GM12878 (cell line): ENCODE results near the gene ERN2. TPM values are rescaled to one million over a fixed set of nuclear protein-coding genes. Genes with fewer than 3 reads are reported as not detected.

Experiments used
- BCL11A ChIP-seq: IDR thresholded peaks from 2 replicates; pipeline ENCODE4 v1.6.1; 2011; ENCODE audit warnings: low read depth, low read length
- CREM ChIP-seq: IDR thresholded peaks from 2 replicates; pipeline ENCODE4 v1.6.1; 2014; ENCODE audit warnings: antibody characterized with exemption, low read depth
- CUX1 ChIP-seq: IDR thresholded peaks from 2 replicates; pipeline ENCODE4 v1.6.1; 2012; ENCODE audit warnings: improper control_type of control experiment, low read depth, low read length; ENCODE audit not compliant: insufficient replicate concordance
- E4F1 ChIP-seq: fragments of 450-650 bp; IDR thresholded peaks from 2 replicates; pipeline ENCODE4 v1.6.1; 2018; ENCODE audit warnings: borderline replicate concordance, mild to moderate bottlenecking; ENCODE audit not compliant: partially characterized antibody
- EP300 ChIP-seq, 2 experiments: fragments of 150-350 bp in 1 of 2; IDR thresholded peaks; 2 replicates each; pipeline ENCODE4 v1.6.1; 2011 to 2012; ENCODE audit warnings: low read depth in 2 of 2, low read length in 2 of 2, borderline replicate concordance in 1 of 2, improper control_type of control experiment in 1 of 2, inconsistent platforms in 1 of 2; ENCODE audit not compliant: control insufficient read depth in 1 of 2
- ESRRA ChIP-seq: IDR thresholded peaks from 2 replicates; pipeline ENCODE4 v1.6.1; 2012; ENCODE audit warnings: mild to moderate bottlenecking, low read length, improper control_type of control experiment
- FOS ChIP-seq: IDR thresholded peaks from 3 replicates; pipeline ENCODE4 v1.6.1; 2011; ENCODE audit warnings: borderline replicate concordance; ENCODE audit not compliant: insufficient read length; ENCODE audit errors: extremely low read depth
- FOXK2 ChIP-seq: fragments of 450-650 bp; IDR thresholded peaks from 2 replicates; pipeline ENCODE4 v1.6.1; 2017; ENCODE audit warnings: mild to moderate bottlenecking, moderate library complexity
- FOXM1 ChIP-seq: IDR thresholded peaks from 2 replicates; pipeline ENCODE4 v1.6.1; 2012; ENCODE audit warnings: low read depth, mild to moderate bottlenecking, inconsistent platforms, low read length, moderate library complexity
- NR2F1 ChIP-seq: fragments of 450-650 bp; conservative IDR thresholded peaks from 2 replicates; pipeline ENCODE4 v1.6.1; 2017; ENCODE audit warnings: mild to moderate bottlenecking
- PKNOX1 ChIP-seq: fragments of 450-650 bp; IDR thresholded peaks from 2 replicates; pipeline ENCODE4 v1.6.1; 2016; ENCODE audit warnings: mild to moderate bottlenecking
- PML ChIP-seq: IDR thresholded peaks from 2 replicates; pipeline ENCODE4 v1.6.1; 2012; ENCODE audit warnings: low read length, inconsistent platforms
- RFX5 ChIP-seq: IDR thresholded peaks from 2 replicates; pipeline ENCODE4 v1.6.1; 2011; ENCODE audit warnings: low read depth, low read length, improper control_type of control experiment
- SMAD1 ChIP-seq: fragments of 450-650 bp; IDR thresholded peaks from 2 replicates; pipeline ENCODE4 v1.6.1; 2018; ENCODE audit warnings: mild to moderate bottlenecking, low read depth; ENCODE audit not compliant: partially characterized antibody
- SMARCA5 ChIP-seq: fragments of 450-650 bp; IDR thresholded peaks from 2 replicates; pipeline ENCODE4 v1.6.1; 2017; ENCODE audit warnings: mild to moderate bottlenecking
- SP1 ChIP-seq: IDR thresholded peaks from one replicate; pipeline ENCODE4 v1.6.1; 2011; ENCODE audit warnings: low read depth, low read length
- TCF3 ChIP-seq: IDR thresholded peaks from 2 replicates; pipeline ENCODE4 v1.6.1; 2012; ENCODE audit warnings: low read depth, mild to moderate bottlenecking, low read length, borderline replicate concordance; ENCODE audit not compliant: insufficient read depth
- ZNF24 ChIP-seq: fragments of 450-650 bp; IDR thresholded peaks from 2 replicates; pipeline ENCODE4 v1.6.1; 2017; ENCODE audit warnings: antibody characterized with exemption, mild to moderate bottlenecking
- polyA plus RNA-seq, 11 experiments: library from polyadenylated mRNA; depleted of rRNA in 4 of 11; unstranded in 6 of 11; stranded (reverse) in 5 of 11; fragments of >200 nt; fragmentation: Nextera tagmentation in 4 of 11; fragmentation: Illumina TruSeq in 1 of 11; extraction: Ambion mirVana in 4 of 11; extraction: Trizol in 1 of 11; gene quantifications; 1 replicate in 1 of 11; 2 replicates in 10 of 11; pipeline versions ENCODE4 v1.2.1 to v1.2.3, GENCODE V29; 2011 to 2016; ENCODE audit warnings: inconsistent platforms in 2 of 11, missing spikeins in 2 of 11, low read depth in 1 of 11
- total RNA-seq, 4 experiments: library from RNA; depleted of rRNA in 3 of 4; stranded (reverse); fragments of >200 nt in 3 of 4; fragmentation: Illumina TruSeq in 1 of 4; extraction: Trizol in 1 of 4; gene quantifications; 2 replicates each; pipeline versions ENCODE4 v1.2.1 to v1.2.3, GENCODE V29; 2013 to 2021
- TF ChIP-seq, protein P1 (sequence below): fragments of 450-650 bp; IDR thresholded peaks from 2 replicates; pipeline ENCODE4 v1.6.1; 2017; ENCODE audit warnings: mild to moderate bottlenecking, low read depth, inconsistent platforms; ENCODE audit not compliant: poor library complexity, severe bottlenecking

ERN2 gene
- total and polyA plus RNA-seq, 10 of the 15 experiments (the other 5 are each of a cell fraction or from before 2014, with no cell fraction given), result 0.06 to 0.95 (median 0.36) TPM; not detected in 5

- peak; percentile 77 for TF ChIP-seq CUX1
- TF ChIP-seq FOXM1, result peak; percentile 99
- TF ChIP-seq NR2F1, result peak; percentile 92
- TF ChIP-seq FOS, result no peak
- peak; percentile 71 for TF ChIP-seq SP1
- TF ChIP-seq BCL11A, result peak; percentile 100
- peak; percentile 99 for TF ChIP-seq TCF3
- TF ChIP-seq SMAD1, result no peak
- TF ChIP-seq FOXK2, result no peak
- no peak for TF ChIP-seq E4F1
- TF ChIP-seq ESRRA, result no peak
- 0 out of 2 replicates have a peak, but pooled peaks have one; percentile 28 for TF ChIP-seq ZNF24
- no peak for TF ChIP-seq RFX5
- TF ChIP-seq PML, result peak; percentile 93
- peak; percentile 96 for TF ChIP-seq CREM
- TF ChIP-seq PKNOX1, result peak; percentile 49
- TF ChIP-seq, protein P1, sequence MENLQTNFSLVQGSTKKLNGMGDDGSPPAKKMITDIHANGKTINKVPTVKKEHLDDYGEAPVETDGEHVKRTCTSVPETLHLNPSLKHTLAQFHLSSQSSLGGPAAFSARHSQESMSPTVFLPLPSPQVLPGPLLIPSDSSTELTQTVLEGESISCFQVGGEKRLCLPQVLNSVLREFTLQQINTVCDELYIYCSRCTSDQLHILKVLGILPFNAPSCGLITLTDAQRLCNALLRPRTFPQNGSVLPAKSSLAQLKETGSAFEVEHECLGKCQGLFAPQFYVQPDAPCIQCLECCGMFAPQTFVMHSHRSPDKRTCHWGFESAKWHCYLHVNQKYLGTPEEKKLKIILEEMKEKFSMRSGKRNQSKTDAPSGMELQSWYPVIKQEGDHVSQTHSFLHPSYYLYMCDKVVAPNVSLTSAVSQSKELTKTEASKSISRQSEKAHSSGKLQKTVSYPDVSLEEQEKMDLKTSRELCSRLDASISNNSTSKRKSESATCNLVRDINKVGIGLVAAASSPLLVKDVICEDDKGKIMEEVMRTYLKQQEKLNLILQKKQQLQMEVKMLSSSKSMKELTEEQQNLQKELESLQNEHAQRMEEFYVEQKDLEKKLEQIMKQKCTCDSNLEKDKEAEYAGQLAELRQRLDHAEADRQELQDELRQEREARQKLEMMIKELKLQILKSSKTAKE, result peak; percentile 91
- peak; percentile 96 to 98 for TF ChIP-seq EP300 (IDR thresholded peaks at IDR 0.05; ENCODE audit: borderline replicate concordance in 1 of 2, control insufficient read depth in 1 of 2, low read depth in 2 of 2, low read length in 2 of 2)
- TF ChIP-seq SMARCA5, result no peak
Observed at GRCh38 chr16:23670137-23670776, 42.8 kb downstream of the ERN2 start (continued).
